Right atrium auricular region (tissue), 2 donors: ENCODE data around the gene OAF. TPM values are rescaled to one million over a fixed set of nuclear protein-coding genes. Genes with fewer than 3 reads are reported as not detected.

Source experiments
- DNase-seq: peaks from one replicate; pipeline ENCODE4 v3.0.0-alpha.2; 2019; ENCODE audit warnings: low spot score
- H3K27ac ChIP-seq, 2 donors: fragments of 200-600 bp; sonication (generic); 1 replicate in 1 of 2; 2 replicates in 1 of 2; pipeline ENCODE4 v1.5.1; 2016 to 2019
- H3K27me3 ChIP-seq, 2 donors: fragments of 200-600 bp; sonication (generic); one replicate each; pipeline versions ENCODE4 v1.5.1 to v1.6.0; 2017 to 2019
- H3K36me3 ChIP-seq: fragments of 200-600 bp; sonication (generic); one replicate; pipeline ENCODE4 v1.5.1; 2016
- H3K4me1 ChIP-seq, 2 donors: fragments of 200-600 bp; sonication (generic); one replicate each; pipeline versions ENCODE4 v1.5.1 to v1.6.0; 2017 to 2019
- H3K4me3 ChIP-seq, 2 donors: fragments of 200-600 bp; sonication (generic); 1 replicate in 1 of 2; 2 replicates in 1 of 2; pipeline ENCODE4 v1.5.1; 2017 to 2019; ENCODE audit warnings: mild to moderate bottlenecking in 1 of 2, moderate library complexity in 1 of 2
- H3K9me3 ChIP-seq, 2 donors: fragments of 200-600 bp; sonication (generic); one replicate each; pipeline ENCODE4 v1.5.1; 2019
- CTCF ChIP-seq, 2 donors: fragments of 200-600 bp; sonication (generic); IDR thresholded peaks; one replicate each; pipeline ENCODE4 v1.5.1; 2019; ENCODE audit warnings: antibody characterized with exemption in 2 of 2
- total RNA-seq, 2 donors: library from RNA; depleted of rRNA; stranded (reverse); fragments of >200 nt; gene quantifications; one replicate each; pipeline ENCODE4 v1.1.0, GENCODE V29; 2016

OAF gene
- total RNA-seq, 2 donors from 2014 or later, result 27.9 to 43.6 TPM

DNA sequence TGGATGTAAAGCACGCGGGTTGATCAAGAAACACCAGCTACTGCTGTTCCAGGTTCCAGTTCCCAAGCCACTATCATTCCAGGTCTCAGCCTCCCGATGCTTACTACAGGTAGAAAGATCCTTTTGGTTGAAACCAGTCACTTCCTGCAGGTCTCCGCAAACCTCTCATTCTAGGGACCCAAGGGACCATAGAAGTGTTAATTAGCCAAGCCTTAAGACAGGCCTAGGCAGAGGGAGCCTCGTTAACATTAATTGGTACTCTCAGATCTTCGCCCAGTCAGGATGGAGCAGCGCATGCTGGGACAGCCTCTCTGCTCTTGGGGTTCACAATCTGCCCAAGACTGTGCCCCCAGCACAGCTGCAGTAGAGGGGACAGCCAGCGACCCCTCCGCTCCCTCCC lies 11.2 kb upstream of the OAF start:
- Histone ChIP-seq H3K36me3 (no peaks in the 10 kb centered on the region), H3K27me3 (no peaks in the 10 kb centered on the region), H3K9me3 (no peaks in the 10 kb centered on the region), H3K4me1 (peaks cover 0 to 3% of the 10 kb centered on the region in 2 donors), H3K4me3 (no peak overlapping the region), H3K27ac (no peak overlapping the region)
- DNase-seq, result no peak
- TF ChIP-seq CTCF (IDR thresholded peaks at IDR 0.05), result no peak

DNA sequence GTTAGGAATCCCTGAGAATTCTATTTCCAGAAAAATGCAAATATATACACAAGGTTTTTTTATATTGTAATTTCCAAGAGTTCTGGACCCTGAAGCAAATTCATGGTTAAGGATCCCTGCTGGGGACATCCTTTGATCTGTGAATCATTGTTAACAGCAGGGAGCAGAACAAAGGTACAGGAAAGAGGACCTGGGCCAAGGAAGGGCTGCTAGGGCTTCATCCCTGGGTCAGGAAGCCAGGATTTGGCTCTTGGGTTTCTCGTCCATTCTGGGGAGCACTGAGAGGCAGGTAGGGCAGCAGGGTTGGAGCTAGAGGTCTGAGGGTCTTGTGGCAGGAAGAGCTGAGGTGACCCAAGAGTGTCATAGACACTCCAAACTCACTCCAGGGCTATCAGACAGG lies 10.2 kb upstream of the OAF start:
- Histone ChIP-seq H3K27me3 (no peaks in the 10 kb centered on the region), H3K4me1 (peaks cover 0 to 3% of the 10 kb centered on the region in 2 donors), H3K36me3 (no peaks in the 10 kb centered on the region), H3K9me3 (no peaks in the 10 kb centered on the region), H3K4me3 (no peak overlapping the region), H3K27ac (no peak overlapping the region)
- no peak for DNase-seq
- no peak for TF ChIP-seq CTCF (IDR thresholded peaks at IDR 0.05)

- H3K27ac ChIP-seq, result no peak overlapping the region
- no peak for DNase-seq
- peaks cover 0 to 3% of the 10 kb centered on the region in 2 donors for H3K4me1 ChIP-seq
- H3K9me3 ChIP-seq, result no peaks in the 10 kb centered on the region
- no peaks in the 10 kb centered on the region for H3K36me3 ChIP-seq
- no peak for TF ChIP-seq CTCF (IDR thresholded peaks at IDR 0.05)
- no peaks in the 10 kb centered on the region for H3K27me3 ChIP-seq
- H3K4me3 ChIP-seq, result no peak overlapping the region
Measured at GRCh38 chr11:120201653-120202052, 9.2 kb upstream of the OAF start.

DNA sequence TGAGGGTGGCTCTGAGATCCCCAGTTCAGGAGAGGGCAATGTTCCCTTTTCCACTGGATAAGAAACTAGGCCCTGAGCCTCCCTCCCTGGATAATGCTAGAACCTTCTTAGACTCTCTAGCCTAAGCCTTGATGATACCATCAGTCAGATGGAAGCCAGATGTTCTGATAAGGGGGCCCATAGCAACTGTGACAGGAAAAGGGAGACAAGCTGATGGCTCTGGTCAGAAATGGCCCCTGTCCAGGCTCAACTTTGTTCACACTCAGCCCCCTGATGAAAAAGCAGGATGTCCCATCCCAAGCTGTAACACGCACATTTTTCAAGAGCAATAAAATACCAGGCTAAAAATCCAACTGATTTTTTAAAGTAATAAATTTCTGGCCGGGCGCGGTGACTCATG lies 7.2 kb upstream of the OAF start:
- no peak for DNase-seq
- H3K9me3 ChIP-seq, result no peaks in the 10 kb centered on the region
- no peaks in the 10 kb centered on the region for H3K36me3 ChIP-seq
- no peak overlapping the region for H3K4me3 ChIP-seq
- H3K27me3 ChIP-seq, result no peaks in the 10 kb centered on the region
- no peak overlapping the region for H3K27ac ChIP-seq
- H3K4me1 ChIP-seq, result peaks cover 0 to 12% of the 10 kb centered on the region in 2 donors
- no peak for TF ChIP-seq CTCF (IDR thresholded peaks at IDR 0.05)

DNA sequence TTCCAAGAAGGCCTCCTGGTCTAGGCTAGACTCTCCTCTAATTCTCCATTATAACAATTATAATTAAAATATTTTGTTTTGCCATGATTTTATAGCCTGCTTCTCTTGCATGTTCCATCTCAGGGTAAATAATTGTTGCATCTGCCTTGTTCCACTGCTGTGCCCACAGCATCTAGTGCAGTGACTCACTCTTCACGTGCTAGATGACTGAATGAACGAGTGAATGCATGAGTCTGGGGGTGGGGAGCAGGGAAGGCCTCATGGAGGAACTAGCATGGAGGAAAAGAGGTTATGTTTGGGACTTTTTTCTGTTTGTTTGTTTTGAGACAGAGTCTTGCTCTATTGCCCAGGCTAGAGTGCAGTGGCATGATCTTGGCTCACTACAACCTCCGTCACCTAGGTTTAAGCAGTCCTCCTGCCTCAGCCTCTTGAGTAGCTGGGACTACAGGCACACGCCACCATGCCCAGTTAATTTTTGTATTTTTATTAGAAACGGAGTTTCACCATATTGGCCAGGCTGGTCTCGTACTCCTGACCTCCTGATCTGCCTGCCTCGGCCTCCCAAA lies 5.2 kb upstream of the OAF start:
- no peak for DNase-seq

More for the DNA sequence above, 5.2 kb upstream of the OAF start:
- Histone ChIP-seq H3K4me3 (no peak overlapping the region), H3K27ac (no peak overlapping the region), H3K36me3 (no peaks in the 10 kb centered on the region), H3K4me1 (peaks cover 0 to 32% of the 10 kb centered on the region in 2 donors), H3K27me3 (no peaks in the 10 kb centered on the region), H3K9me3 (no peaks in the 10 kb centered on the region)
- TF ChIP-seq CTCF (IDR thresholded peaks at IDR 0.05), result no peak
